Cerebellar nuclear complex (tissue), 1 donor: ENCODE results near the gene NMRK2.
"Not testable (repeated sequence)": the region's sequence is repeated elsewhere in the genome, so short reads cannot be mapped to it uniquely, and the experiment has no call there.

Source experiments
- DNase-seq, 2 experiments: peaks; one replicate each; lab custom pipeline; 2025; lab: John Stamatoyannopoulos, UW

NMRK2 gene, protein sequence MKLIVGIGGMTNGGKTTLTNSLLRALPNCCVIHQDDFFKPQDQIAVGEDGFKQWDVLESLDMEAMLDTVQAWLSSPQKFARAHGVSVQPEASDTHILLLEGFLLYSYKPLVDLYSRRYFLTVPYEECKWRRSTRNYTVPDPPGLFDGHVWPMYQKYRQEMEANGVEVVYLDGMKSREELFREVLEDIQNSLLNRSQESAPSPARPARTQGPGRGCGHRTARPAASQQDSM

DNA sequence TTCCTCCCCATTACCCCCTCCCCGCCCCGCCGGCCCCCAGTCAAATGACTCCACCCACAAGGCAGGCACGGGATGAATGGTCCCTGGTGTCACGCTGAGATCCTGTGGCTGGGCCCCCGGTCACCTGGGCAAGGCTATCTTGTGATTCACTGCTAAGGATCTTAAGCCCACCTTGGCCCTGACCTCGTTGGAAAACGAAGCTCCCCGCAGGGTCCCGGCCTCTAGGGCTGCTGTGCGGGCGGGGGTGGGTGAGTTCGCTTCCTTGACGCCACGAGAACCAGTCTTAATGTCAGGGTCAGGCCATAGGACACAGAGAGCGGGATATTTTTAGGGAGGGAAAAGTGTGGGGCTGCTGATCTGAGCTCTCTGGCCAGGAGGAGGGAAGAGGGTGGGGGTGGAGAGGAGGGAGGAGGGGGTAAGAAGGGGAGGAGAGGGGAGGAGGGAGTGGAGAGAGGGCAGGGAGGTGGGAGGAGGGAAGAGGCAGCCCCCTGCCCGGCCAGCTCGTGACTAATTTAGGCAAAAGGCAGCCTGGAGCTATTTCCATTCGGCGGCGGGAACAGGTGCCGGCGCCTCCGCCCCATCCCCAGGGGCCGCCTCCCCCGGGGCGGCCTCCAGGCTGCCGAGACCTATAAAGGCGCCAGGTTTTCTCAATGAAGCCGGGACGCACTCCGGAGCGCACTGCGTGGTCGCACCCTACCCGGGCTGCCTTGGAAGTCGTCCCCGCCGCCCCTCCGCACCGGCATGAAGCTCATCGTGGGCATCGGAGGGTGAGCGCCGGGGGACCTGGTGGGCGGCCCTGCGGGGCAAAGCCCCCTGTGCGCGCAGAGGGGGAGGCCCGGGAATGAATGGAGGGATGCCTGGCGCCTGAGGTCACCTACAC, at the start of gene NMRK2:
NMRK2 (plus strand) TSS at position 139 of the 880 bp plus-strand sequence; CDS start at position 742, 603 bp downstream.
- DNase-seq: no peak

DNA sequence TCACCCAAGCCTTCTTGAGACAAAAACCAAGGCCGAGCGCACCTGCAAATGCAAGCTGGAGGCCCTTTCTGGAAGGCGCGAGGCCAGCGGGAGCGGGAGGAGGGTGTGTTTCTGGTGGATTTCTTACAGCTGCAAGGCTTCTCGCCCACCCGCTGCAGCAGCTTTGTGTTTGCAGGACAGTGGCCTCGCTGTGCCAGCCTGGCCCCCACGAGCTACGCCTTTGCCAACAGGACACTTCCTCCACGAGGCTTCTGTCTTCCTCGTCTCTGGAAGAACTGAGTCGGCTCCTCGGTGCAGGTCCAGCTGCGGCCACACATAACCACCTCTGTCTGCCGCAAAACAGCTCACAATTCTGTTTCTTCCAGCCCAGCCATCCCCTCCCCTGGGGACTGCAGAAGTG, 42.3 kb upstream of the NMRK2 start:
- DNase-seq: no peak

DNA sequence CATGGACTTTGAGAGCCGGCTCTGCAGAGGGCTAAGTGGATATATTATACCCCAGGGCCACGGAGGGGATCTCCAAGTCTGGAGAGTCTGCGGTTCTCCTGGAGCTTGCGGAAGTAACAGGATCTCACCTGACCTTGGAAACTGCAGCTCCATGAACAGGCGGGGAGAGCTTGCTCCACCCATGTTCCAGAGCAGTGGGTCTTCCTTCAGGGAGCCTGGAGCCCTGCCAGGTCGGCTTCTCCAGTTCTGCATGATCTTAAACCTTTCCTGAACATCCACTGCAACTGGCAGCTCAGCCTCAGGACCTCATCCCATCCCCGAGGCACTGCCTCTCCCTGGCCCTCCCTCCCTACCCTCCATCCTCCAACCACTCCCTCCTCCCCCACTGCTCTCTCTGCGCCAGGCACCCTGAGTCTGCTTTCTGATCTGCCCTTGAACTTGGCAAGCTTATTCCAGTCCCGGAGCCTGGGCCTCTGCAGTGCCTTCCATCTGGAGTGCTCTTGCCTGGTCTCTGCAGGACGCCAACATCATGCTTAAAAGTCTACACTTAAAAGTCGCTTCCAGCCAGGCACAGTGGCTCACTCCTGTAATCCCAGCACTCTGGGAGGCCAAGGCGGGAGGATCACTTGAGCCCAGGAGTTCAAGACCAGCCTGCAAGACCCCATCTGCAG, 39.2 kb upstream of the NMRK2 start:
- no peak for DNase-seq

DNA sequence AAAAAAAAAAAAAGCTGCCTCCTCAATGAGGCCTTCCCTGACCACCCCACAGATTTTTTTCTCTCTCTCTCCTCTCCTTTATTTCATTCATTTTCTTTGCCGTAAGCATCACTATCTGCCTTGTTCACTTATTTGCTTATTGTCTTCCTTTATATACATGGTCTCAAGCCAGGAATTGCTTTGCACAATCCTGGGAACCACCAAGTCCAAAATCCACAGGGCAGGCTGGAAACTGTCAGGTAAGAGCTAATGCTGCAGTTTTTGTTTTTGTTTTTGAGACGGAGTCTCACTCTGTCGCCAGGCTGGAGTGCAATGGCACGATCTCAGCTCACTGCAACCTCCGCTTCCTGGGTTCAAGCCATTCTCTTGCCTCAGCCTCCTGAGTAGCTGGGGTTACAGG, 37.9 kb upstream of the NMRK2 start:
- DNase-seq: not testable (repeated sequence)

DNA sequence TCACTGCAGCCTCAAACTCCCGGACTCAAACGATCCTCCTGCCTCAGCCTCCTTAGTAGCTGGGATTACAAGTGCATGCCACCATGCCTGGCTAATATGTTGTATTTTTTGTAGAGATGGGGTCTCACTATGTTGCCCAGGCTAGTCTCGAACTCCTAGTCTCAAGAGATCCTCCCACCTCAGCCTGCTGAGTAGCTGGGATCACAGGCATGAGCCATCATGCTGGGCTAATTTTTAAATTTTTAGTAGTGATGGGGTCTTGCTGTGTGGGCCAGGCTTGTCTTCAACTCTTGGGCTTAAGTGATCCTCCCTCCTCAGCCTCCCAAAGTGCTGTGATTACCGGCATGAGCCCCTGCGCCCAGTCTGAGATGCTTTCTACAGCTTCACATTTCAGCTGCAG, 37.1 kb upstream of the NMRK2 start:
- no peak for DNase-seq

DNA sequence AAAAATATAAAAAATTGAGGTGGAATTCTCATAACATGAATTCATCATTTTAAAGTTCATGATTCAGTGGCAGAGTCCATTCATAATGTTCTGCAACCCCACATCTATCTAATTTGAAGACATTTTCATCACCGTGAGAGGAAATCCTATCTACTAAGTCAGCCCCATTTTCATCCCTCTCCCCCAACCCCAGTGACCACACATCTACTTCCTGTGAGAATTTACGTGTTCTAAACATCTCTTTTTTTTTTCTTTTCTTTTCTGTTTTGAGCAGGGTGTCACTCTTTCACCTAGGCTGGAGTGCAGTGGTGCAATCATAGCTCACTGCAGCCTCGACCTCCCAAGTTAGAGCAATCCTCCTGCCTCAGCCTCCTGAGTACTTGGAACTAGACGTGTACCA, 34.9 kb upstream of the NMRK2 start:
- DNase-seq: no peak

DNA sequence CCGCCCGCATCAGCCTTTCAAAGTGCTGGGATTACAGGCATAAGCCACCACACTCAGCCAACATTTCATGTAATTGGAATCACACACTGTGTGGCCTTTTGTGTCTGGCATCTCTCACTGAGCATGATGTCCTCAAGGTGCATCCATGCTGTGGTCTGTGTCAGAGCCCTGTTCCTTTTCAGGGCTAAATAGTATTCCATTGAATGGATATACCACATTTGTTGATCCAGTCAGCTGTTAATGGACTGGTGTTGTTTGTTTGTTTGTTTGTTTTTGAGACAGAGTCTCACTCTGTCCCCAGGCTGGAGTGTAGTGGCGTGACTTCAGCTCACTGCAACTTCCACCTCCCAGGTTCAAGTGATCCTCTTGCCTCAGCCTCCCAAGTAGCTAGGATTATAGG, 34.4 kb upstream of the NMRK2 start:
- DNase-seq: no peak

DNA sequence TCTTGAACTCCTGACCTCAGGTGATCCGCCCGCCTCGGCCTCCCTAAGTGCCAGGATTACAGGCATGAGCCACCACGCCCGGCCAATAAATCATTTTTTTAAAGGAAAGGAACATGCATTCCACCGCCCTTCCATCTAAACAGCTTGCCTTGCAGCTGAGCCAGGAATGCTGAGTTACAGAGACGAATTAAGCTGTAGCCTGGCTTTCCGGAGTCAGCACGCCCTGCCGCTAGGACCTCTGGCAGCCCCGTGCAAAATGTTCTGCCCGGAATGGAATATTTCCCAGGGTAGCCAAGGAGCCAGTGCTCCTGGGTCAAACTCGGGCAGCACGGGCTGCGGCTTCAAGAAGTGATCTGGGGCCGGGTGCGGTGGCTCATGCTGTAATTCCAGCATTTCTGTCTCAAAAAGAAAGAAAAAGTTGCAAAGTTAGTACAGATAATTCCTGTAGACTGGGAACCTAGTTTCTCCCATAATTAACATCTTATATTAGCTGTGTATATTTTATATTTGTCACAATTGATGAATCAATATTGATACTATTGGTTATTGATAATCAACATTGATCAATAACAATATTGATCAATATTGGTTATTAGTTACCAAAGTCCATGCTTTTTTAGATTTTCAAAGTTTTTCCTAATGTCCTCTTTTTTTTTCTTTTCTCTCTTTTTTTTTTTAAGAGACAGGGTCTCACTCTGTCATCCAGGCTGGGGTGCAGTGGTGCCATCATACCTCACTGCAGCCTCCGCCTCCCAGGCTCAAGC, 33.2 kb upstream of the NMRK2 start:
- no peak for DNase-seq

DNA sequence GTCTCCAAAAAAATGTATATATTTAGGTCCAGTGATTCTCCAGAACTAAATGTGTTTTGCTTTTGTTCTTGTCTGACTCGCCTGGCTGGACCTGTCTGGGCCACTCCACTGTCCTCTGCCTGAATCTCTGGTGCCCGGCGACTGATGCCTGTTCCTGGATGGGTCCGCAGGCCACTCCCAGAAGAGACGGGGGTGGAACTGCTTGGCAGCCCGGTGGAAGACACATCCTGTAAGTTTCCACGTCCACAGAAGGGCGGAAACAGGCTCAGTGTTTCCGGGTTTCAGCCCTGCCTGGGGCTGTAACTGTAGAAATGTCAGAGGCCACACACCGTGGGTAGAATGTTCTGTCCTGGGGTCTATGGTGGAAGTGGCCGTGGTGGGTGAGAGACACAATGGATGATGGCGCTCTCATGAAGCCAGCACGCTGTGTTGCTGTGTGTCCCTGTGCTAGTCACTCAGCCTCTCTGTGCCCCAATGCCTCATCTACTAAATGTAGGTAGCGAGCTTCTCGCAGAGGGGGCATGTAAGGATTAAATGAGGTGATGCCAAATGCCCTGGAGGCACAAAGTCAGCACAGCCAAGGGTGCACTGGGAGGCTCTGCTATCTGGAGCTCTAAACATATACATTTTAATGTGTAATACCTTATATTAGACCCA, 30.4 kb upstream of the NMRK2 start:
- no peak for DNase-seq

DNA sequence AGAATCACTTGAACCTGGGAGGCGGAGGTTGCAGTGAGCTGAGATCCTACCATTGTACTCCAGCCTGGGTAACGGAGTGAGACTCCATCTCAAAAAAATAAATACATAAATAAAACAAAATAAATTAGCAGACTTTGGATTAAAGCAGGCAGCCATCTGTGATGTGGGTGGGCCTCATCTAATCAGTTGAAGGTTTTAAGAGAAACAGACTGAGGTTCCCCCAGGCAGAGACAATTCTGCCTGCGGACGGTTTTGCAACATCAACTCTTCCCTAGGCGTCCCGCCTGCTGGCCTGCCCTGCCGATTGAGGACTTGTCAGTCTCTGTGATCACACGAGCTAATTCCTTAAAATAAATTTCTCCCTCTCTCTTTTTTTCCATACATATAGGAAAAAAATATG, 28.6 kb upstream of the NMRK2 start:
- DNase-seq: no peak

DNA sequence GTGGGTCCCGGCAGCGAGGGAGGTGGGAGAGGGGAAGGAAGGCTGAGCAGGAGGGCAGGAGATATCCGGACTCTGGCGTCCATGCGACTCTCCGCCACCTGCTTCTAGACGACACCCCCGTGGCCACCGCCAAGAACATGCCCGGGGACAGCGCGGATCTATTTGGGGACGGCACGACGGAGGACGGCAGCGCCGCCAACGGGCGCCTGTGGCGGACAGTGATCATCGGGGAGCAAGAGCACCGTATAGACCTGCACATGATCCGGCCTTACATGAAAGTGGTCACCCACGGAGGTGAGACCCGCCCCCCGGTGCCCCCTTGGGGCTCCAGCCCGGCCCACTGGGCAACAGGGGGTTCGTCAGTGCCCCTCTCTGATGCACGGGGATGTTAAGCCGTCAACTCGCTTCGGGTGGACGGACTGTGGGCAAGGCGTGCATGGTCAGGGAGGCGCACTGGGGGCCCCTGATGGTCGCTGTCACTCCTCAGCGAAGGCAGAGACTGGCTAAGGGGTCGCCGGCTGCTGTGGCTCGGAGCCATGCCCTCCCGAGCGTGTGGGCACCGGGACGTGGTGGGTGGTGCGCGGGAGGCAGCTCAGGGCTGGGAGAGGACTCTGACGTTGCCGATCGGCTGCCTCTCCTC, 25.1 kb upstream of the NMRK2 start:
- DNase-seq: no peak

DNA sequence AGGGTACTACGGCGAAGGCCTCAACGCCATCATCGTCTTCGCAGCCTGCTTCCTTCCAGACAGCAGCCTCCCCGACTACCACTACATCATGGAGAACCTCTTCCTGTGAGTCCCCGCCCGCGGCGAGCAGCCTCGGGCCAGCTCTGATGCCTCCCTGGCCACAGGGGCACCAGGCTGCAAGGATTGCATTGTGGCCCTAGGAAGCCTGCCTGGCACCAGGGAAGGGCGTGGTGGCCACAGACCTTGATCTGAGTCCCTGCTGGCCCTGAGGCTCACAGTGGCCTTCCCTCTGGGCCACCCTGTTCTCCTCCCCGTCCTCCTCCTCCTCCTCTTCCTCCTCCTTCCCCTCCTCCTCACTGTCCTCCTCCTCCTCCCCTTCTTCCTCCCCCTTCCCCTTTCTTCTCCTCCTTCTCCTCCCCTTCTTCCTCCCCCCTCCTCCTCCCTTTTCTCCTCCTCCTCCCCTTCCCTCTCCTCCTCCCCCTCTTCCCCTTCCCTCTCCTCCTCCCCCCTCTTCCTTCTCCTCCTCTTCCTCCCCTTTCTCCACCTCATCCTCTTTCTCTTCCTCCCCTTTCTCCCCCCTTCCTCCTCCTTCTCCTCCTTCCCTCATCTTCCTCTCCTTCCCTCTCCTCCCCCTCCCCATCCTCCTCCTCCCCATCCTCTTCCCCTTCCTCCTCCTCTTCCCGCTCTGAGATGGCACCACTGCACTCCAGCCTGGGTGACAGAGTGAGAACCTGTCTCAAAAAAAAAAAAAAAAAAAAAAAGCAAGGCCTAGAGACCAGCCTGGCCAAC, 24.4 kb upstream of the NMRK2 start:
- DNase-seq: no peak

DNA sequence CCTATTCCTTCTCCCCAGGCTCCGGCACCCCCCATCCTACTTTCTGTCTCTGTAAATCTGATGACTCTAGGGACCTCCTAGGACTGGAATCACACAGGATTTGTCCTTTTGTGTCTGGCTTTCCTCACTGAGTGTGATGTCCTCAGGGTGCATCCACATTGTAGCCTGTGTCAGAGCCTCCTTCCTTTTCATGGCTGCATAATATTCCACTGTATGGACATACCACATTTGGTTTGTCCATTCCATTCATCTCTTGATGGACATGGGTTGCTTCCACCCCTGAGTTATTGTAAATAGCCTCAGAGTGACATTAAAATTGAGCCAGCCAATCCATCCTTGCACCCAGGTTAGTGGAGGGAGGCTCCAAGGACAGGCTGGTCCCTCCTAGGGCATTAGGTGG, 22.8 kb upstream of the NMRK2 start:
- DNase-seq: no peak

DNA sequence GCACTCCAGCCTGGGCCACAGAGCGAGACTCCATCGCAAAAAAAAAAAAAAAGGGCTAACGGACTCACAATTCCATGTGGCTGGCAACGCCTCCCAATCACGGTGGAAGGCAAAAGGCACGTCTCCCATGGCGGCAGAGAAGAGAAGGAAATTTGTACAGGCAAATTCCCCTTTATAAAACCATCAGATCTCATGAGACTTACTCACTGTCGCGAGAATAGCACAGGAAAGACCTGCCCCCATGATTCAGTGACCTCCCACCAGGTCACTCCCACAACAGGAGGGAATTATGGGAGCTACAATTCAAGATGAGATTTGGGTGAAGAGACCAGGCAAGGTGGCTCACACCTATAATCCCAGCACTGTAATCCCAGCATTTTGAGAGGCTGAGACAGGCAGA, 18.7 kb upstream of the NMRK2 start:
- no peak for DNase-seq

DNA sequence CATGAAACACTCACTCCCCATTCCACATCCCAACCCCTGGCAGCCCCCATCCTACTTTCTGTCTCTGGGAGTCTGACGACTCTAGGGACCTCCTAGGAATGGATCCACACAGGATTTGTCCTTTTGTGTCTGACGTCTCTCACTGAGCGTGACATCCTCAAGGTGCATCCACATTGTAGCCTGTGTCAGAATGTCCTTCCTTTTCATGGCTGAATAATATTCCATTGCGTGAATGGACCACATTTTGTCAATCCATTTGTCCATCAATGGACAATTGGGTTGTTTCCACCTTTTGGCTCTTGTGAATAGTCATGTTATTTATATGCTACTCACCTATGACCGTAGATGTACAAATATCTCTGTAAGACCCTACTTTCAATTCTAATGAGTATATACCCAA, 16.8 kb upstream of the NMRK2 start:
- DNase-seq: no peak

DNA sequence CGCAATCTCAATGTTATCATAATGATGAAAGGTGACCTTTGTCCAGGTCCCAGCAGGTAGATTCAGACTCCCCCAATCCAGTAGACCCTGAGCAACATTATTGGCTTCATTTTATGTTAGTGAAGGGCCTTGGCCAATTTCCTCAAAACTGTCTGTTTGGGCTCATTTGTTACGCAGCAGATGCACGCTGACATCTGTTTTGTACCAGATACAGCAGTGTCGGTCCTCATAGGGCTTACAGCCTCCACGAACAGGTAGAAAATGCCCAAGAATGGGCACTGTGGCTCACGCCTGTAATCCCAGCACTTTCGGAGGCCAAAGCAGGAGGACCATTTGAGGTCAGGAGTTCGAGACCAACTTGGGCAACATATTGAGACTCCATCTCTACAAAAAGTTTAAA, 13.1 kb upstream of the NMRK2 start:
- no peak for DNase-seq

DNA sequence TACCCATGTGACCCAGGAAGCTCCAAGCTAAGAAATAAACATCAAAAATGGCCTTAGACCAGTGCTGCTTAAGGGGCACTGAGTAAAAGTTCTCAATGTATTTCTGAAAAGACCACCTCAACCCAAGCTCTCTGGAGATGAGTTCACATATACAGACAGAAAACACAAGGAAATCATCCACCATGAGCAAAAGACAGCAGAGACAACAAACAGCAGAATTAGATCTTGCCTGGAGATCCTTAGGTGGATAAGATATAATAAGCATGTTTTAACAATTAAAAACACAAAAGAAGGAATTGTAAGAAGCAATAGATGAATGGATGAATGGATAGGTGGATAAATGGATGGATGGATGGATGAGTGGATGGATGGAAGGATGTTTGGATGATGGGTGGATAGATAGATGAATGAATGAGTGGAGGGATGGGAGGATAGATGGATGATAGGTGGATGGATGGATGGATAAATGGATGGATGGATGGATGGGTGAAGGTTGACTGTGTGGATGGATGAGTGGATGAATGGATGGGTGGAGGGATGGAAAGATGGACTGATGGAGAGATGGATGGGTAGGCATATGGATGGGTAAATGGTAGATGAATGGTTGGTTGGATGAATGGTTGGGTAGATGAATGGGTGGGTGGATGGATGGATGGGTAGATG, 9.6 kb upstream of the NMRK2 start:
- no peak for DNase-seq

DNA sequence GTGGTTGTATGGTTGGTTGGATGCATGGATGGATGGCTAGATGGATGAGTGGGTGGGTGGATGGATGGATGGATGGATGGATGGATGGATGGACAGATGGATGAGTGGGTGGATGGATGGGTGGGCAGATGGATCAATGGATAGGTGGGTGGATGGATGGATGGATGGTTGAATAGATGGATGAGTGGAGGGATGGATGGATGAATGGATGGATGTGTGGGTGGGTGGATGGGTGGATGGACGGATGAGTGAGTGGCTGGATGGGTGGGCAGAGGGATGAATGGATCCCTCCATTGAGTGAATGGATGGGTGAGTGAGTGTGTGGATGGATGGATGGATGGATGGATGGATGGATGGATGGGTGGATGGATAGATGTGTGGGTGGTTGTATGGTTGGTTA, 9.0 kb upstream of the NMRK2 start:
- no peak for DNase-seq

DNA sequence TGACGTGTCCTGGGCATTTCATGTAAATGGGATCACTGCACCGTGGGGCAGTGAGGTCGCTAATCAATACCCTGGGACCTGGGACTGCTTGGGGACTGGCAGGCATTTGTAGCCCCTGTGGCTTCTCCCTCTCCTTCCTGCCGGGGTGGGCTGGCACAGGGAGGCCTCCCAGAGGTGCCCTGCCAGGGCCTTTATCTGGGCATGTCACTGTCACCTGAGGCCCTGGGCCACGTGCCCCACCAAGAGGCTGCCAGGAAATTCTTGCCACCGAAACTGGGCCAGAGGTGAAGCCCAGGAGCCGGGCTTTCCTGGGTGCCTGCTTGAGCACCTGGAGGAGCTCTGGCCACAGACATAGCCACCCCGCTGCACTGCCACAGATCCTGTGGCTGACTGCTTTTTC, 1.8 kb upstream of the NMRK2 start:
- no peak for DNase-seq
